Cardiac fibroblast (primary cell): ENCODE measurements around the gene TFAP2B.

Experiments
- DNase-seq, 2 donors: peaks; one replicate each; pipeline versions ENCODE4 v3.0.0 to v3.0.0-alpha.2; 2010; ENCODE audit warnings: low read depth in 2 of 2
- H3K4me3 ChIP-seq, 2 donors: replicated peaks in 1 of 2; 1 replicate in 1 of 2; 2 replicates in 1 of 2; pipeline ENCODE4 v1.5.1; 2011; ENCODE audit warnings: low read depth in 2 of 2, low read length in 2 of 2, mild to moderate bottlenecking in 2 of 2, moderate library complexity in 1 of 2
- CTCF ChIP-seq: IDR thresholded peaks from one replicate; pipeline ENCODE4 v1.5.1; 2011; ENCODE audit warnings: low read depth, mild to moderate bottlenecking, low read length, inconsistent platforms

The TFAP2B gene

GRCh38 chr6:50829898-50830444 lies 11.3 kb downstream of the TFAP2B start:
- TF ChIP-seq CTCF: no peak
- no peak for DNase-seq
- no peak overlapping the region for H3K4me3 ChIP-seq

GRCh38 chr6:50831186-50831585 lies 12.5 kb downstream of the TFAP2B start:
- no peak overlapping the region for H3K4me3 ChIP-seq
- no peak for DNase-seq
- TF ChIP-seq CTCF: no peak

GRCh38 chr6:50832912-50833311 lies 14.2 kb downstream of the TFAP2B start:
- H3K4me3 ChIP-seq: no peak overlapping the region
- no peak for TF ChIP-seq CTCF
- no peak for DNase-seq

GRCh38 chr6:50834929-50835410 lies 16.3 kb downstream of the TFAP2B start:
- no peak for DNase-seq
- no peak overlapping the region for H3K4me3 ChIP-seq
- no peak for TF ChIP-seq CTCF

- no peak for DNase-seq
- no peak overlapping the region for H3K4me3 ChIP-seq
- TF ChIP-seq CTCF: no peak
These were observed 17.6 kb downstream of the TFAP2B start for GRCh38 chr6:50836231-50836630.

GRCh38 chr6:50837589-50838445 lies 19.1 kb downstream of the TFAP2B start:
- no peak for DNase-seq
- TF ChIP-seq CTCF: no peak
- no peak overlapping the region for H3K4me3 ChIP-seq
